Astrocyte (in vitro differentiated cells and primary cell): Measurements from ENCODE around the gene CA10.

Experiments
- CTCF ChIP-seq: IDR thresholded peaks from 2 replicates; pipeline ENCODE4 v1.5.1; 2011; ENCODE audit warnings: low read depth, mild to moderate bottlenecking, inconsistent platforms, low read length, moderate library complexity; ENCODE audit not compliant: insufficient read depth
- EZH2 ChIP-seq: IDR thresholded peaks from 2 replicates; pipeline ENCODE4 v1.6.1; 2012; ENCODE audit warnings: mild to moderate bottlenecking, low read length, inconsistent platforms; ENCODE audit not compliant: insufficient read depth

GRCh38 chr17:51612692-51613091, 545.8 kb downstream of the CA10 start:
- TF ChIP-seq EZH2 (no peak), CTCF (no peak)
